Measurements from ENCODE around the gene FOSL2. TPM values are rescaled to one million over a fixed set of nuclear protein-coding genes. Genes with fewer than 3 reads are reported as not detected.

The FOSL2 gene
- total RNA-seq, 1 donor from 2014 or later = 60.5 TPM

DNA sequence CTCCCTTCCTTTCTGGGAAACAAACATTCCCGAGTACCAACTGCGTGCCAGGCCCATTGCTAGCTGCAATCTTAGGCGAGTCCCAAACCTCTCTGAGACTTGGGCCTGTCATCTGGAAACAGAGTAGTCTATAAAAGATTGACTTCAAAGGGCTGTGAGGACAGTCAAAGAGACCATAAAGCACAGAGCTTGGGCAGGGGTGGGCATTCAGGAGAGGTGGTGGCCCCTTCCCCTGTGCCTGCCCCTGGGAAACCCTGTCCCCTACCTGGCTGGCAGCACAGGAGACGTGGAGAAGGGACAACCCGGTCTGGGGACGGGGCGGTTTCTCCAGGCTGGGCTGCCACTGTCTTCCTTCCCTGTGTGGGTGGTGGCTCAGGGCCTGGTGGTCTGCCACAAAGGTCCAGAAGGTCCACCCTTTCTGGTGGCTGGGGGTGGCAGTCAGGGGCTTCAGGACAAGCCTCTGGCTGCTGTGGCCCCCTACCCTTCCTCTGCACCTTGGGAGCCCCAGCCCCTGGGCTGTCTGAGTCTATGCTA, 33.9 kb upstream of the FOSL2 start:
- Mint-ChIP-seq H3K9me3 (no peaks in the 10 kb centered on the region), H3K4me1 (peaks cover 28% of the 10 kb centered on the region), H3K36me3 (no peaks in the 10 kb centered on the region), H3K4me3 (no peak overlapping the region), H3K27me3 (ENCODE audit: low read depth) (no peaks in the 10 kb centered on the region), H3K27ac (no peak overlapping the region)
- TF ChIP-seq, protein P1, sequence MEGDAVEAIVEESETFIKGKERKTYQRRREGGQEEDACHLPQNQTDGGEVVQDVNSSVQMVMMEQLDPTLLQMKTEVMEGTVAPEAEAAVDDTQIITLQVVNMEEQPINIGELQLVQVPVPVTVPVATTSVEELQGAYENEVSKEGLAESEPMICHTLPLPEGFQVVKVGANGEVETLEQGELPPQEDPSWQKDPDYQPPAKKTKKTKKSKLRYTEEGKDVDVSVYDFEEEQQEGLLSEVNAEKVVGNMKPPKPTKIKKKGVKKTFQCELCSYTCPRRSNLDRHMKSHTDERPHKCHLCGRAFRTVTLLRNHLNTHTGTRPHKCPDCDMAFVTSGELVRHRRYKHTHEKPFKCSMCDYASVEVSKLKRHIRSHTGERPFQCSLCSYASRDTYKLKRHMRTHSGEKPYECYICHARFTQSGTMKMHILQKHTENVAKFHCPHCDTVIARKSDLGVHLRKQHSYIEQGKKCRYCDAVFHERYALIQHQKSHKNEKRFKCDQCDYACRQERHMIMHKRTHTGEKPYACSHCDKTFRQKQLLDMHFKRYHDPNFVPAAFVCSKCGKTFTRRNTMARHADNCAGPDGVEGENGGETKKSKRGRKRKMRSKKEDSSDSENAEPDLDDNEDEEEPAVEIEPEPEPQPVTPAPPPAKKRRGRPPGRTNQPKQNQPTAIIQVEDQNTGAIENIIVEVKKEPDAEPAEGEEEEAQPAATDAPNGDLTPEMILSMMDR (IDR thresholded peaks at IDR 0.05; ENCODE audit: unreplicated experiment) = no peak
- DNase-seq (ENCODE audit: low spot score in 2 of 2, unreplicated experiment in 2 of 2) = no peak

DNA sequence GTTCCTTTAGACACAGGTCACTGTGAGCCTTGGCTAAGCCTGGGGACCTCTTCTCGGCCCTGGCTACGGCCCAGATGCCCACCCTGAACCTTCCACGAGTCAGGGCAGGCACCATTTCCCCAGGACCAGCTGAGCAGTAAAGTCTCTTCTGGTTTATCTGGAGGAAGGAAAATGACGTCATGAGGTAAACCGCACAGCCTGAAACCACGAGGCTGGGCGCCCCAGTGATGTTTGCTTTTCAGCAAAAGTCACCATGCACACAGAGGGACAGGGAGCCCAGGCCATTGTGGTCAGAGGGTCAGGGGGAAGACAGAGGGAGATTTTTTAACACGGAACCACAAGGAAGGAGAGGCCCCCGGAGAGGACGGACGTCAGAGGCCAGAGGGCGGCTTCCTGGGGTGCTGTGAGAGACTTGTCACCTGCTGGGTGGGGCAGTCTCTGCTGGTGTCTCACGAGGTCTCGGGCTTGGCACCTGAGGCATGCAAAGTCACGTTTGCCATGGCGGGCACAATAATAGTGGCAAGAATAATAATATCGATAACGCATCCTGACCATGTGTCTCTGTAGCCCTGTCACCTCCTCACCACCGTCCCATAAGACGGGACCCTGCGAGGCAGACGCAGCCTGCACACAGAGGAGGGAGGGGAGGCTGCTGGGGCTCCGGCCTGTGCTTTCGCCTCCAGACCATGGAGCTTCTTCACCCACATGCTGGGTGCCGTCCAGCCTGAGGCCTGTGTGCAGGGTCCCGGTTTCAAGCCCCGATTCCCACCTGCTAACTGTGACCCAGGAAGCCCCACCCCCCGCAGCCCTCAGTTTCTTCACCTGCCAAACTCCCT, 33.2 kb upstream of the FOSL2 start:
- no peaks in the 10 kb centered on the region for H3K36me3 Mint-ChIP-seq
- peaks cover 28% of the 10 kb centered on the region for H3K4me1 Mint-ChIP-seq
- TF ChIP-seq, protein P1 (IDR thresholded peaks at IDR 0.05; ENCODE audit: unreplicated experiment) = no peak
- H3K27me3 Mint-ChIP-seq (ENCODE audit: low read depth) = no peaks in the 10 kb centered on the region
- no peaks in the 10 kb centered on the region for H3K9me3 Mint-ChIP-seq
- no peak overlapping the region for H3K27ac Mint-ChIP-seq
- H3K4me3 Mint-ChIP-seq = no peak overlapping the region
- no peak for DNase-seq (ENCODE audit: low spot score in 2 of 2, unreplicated experiment in 2 of 2)

DNA sequence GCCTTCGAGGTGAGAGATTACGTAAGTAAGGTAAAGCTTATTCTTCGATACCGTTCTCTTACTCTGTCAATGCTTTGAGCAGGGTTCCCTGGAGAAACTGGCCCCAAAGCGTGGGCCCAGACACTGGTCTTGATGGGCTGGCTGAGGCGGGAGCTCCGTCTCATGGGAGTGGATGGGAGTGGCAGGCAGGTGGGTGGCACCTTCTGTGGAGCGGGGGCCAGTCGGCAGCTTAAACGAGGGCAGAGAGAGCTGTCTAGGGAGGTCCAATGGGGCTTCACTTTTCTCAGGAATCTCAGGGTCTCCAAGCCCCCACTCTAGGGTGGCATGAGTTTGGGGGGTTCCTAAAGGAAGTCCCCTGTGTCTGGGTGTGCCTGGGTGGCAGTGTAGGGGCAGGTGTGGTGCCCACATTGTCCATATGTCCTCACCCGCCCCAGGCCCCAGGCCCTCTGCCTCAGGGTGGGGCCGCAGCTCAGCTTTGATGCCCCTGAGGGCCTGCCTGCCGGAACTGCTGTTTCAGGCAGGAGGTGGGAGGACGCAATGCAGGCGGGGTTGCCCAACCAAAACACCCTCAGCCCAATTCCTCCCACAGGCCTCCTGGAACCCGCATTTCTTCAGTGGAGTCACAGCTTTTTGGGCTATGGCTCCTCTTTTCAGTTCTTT, 32.5 kb upstream of the FOSL2 start:
- TF ChIP-seq, protein P1 (IDR thresholded peaks at IDR 0.05; ENCODE audit: unreplicated experiment) = no peak
- H3K36me3 Mint-ChIP-seq = no peaks in the 10 kb centered on the region
- H3K27me3 Mint-ChIP-seq (ENCODE audit: low read depth) = no peaks in the 10 kb centered on the region
- no peak overlapping the region for H3K27ac Mint-ChIP-seq
- no peaks in the 10 kb centered on the region for H3K9me3 Mint-ChIP-seq
- H3K4me3 Mint-ChIP-seq = no peak overlapping the region
- DNase-seq (ENCODE audit: low spot score in 2 of 2, unreplicated experiment in 2 of 2) = no peak
- H3K4me1 Mint-ChIP-seq = peaks cover 34% of the 10 kb centered on the region

DNA sequence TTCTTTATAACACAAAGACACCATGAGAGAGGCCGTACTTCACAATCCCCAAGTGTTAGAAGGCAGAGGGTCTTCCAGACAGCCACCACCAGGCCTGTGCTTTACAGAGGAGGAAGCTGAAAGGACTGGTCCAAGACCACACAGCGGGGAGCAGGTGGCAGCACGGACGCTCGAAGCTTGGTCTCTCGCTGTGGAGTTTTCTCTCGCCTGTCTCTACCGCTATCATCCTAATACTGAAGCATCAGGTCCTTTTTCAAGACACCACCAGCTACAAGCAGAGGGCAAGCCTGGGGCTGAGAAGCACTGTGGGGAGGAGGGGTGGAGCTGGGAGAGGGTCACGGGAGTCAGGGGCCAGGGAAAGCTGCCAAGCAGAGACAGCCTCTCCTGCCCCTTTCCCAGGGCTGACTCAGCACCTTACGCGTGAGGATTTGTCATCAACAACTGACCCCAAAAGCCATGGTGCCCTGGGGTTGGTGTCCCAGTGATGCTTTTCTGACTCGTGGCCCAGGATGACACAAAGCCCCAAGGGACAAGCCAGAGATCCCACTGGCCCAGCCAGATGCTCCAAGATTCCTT, 31.9 kb upstream of the FOSL2 start:
- Mint-ChIP-seq H3K4me3 (no peak overlapping the region), H3K9me3 (no peaks in the 10 kb centered on the region), H3K27me3 (ENCODE audit: low read depth) (no peaks in the 10 kb centered on the region), H3K36me3 (no peaks in the 10 kb centered on the region), H3K4me1 (peaks cover 32% of the 10 kb centered on the region), H3K27ac (no peak overlapping the region)
- TF ChIP-seq, protein P1 (IDR thresholded peaks at IDR 0.05; ENCODE audit: unreplicated experiment) = no peak
- no peak for DNase-seq (ENCODE audit: low spot score in 2 of 2, unreplicated experiment in 2 of 2)

DNA sequence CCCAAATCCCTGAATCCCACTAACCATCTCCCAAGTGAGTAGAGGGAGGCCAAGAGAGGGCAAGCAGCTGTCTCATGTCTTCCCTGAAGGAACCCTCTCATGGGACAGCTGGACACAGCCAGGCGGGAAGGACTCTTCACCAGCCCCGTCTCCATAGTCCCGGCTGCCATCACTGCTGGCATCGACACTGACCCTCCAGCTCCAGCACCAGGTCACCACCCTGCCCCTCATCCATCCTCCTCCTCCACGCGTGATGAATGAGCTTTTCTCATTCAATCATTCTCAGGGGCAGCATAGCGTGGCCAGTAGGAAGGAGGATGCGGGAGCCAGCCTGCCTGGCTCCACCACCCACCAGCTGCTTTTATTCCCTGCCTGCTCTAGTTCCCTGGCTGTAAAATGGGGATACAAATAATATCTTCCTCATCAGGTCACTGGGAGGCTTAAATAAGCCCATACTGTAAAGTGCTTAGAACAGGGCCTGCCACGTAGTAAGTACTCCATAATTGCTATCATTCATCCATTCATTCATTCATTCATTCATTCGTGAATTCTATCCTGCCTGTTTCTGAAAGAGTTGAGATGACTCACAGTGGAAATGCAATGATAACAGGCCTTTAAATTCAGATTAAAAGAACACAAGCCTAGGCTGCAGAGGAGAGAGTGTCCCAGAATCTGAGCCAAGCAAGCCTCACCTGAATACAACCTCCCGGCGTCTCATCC, 30.5 kb upstream of the FOSL2 start:
- no peaks in the 10 kb centered on the region for H3K36me3 Mint-ChIP-seq
- H3K27me3 Mint-ChIP-seq (ENCODE audit: low read depth) = no peaks in the 10 kb centered on the region
- H3K4me1 Mint-ChIP-seq = peaks cover 37% of the 10 kb centered on the region
- no peaks in the 10 kb centered on the region for H3K9me3 Mint-ChIP-seq
- no peak overlapping the region for H3K4me3 Mint-ChIP-seq
- no peak overlapping the region for H3K27ac Mint-ChIP-seq
- DNase-seq (ENCODE audit: low spot score in 2 of 2, unreplicated experiment in 2 of 2) = no peak
- TF ChIP-seq, protein P1 (IDR thresholded peaks at IDR 0.05; ENCODE audit: unreplicated experiment) = no peak
